Cortex of kidney (tissue), 1 donor: ENCODE data around the gene FADS6.

ENCODE experiments used
- DNase-seq: peaks from one replicate; lab custom pipeline; 2025; lab: John Stamatoyannopoulos, UW

FADS6 gene

DNA sequence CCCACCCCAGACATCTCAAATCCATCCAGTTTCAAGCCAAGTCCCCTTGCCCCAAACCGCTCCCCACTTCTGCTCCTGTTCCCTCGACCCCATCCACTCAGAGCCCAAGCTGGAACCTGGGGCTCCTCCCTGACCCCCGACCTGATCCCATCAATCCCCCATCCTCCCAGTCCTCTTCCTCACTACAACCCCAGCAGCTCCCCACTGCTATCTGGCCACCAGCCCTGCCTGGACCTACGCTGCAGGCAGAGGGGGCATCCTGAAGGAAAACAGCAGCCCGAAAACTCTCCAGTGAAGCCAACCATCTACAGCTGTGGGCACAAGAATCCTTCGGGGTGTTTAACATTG is 24.6 kb downstream of the FADS6 start:
- no peak for DNase-seq

DNA sequence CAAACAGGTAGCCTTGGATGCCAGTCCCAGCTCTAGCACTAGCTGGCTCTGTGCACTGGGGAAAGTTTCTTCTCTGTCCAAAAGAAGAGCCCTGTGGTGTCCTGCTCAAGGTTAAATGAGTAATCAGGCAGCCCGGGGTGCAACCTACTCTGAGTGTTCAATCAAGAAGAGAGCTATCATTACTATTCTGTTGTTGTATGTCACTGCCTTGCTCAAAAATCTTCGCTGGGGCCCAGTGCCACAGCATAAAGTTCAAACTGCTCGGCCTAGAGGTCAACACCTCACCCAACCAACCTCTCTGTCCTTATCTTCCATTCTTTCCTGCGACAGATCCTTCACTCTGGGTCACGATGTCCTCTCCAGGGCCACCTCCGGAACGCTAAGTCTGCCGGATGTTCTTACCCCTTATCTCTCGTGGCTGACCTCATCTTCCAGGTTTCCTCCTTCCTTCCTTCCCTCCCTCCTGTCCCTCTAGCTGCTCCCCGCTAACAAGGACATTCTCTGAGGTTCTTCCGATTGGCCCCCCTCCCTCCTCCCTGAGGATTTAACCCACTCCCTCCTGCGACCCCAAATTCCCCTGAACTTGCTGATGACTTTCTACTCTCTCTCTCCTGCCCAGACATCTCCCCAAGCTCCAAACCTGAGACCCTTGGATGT is 25.1 kb downstream of the FADS6 start:
- DNase-seq, result no peak

DNA sequence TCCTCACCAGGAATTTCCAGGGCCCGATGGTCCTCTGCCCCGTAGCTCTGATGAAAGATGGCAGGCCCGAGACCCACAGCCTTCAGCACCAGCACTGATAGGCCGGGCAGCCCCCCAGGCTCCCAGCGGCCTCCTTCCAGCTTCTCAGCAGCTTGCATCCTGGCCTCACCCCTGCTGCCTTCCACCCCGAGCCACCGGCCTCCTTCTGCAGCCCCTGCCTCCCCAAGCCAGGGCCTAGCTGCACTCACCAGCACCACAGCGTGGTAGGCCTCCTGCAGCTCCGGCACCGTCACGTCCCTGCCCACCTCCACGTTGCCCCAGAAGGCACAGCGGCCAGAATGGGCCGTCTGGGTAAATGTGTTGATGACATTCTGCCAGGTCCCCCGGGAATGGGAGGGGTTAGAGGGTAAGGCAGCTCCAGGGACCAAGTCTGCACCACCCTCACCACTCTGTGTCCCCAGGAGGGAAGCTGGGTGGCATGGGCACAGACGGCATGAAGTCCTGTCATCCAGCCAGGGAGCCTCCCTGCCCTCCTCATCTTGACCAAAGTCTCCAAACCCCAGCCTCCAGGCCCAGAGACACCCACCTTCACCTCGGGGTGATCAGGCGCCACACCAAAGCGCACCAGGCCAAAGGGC is 27.1 kb downstream of the FADS6 start:
- no peak for DNase-seq

DNA sequence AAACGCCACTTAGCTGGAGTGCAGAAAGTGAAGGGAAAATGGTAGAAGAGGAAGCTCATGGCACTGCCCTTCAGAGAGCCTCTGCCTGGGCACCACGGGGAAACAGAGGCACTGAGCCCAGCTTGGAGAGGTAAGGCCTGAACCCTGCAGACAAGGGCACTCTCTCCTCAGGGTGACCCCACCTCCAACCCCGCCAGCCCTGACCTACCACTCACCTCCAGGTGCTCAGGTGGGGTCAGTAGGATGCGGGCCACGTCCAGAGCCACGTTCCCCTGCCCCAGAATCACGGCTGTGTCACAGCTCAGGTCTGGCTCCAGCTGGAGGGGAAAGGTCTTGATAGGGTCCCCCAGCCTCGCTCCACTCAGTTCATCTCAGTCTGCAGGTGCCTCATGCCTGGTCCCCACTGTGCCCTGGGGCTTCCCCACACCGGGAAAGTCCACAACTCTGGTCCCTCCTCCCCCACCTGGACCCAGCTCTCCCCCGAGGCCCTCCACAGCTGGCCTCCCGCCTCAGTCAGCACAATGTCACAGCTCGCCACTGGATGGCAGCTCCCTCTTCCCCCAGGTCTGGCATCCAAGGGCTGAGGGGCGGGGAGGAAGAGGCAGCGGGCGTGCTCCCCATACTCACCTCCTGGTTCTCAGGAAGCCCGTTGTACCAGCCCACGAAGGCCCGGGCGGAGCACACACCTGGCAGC is 27.8 kb downstream of the FADS6 start:
- DNase-seq, result no peak

DNA sequence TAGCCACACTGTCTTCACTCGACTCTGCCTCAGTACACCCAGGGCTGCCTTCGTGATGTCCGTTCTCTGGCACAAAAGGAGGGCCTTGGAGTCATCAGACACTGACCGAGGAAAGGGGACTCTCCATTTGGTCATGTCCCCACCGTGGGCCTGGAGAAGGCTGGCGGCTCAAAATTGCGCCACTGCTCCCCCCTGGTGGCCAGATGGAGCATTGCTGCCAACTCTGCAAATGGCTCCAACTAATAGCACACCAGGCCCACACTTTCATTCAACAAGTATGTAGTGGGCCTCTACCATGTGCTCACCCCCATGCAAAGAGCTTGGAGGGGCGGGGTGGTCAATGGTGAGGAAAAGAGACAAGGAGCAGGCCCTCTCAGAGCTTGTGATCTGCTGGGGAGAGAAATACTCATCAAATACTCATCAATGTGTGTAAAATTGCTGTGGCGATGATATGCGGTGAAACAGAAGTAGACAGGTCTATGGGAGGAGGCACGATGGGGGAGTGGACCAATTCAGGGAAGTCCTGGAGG is 28.5 kb downstream of the FADS6 start:
- DNase-seq, result no peak

DNA sequence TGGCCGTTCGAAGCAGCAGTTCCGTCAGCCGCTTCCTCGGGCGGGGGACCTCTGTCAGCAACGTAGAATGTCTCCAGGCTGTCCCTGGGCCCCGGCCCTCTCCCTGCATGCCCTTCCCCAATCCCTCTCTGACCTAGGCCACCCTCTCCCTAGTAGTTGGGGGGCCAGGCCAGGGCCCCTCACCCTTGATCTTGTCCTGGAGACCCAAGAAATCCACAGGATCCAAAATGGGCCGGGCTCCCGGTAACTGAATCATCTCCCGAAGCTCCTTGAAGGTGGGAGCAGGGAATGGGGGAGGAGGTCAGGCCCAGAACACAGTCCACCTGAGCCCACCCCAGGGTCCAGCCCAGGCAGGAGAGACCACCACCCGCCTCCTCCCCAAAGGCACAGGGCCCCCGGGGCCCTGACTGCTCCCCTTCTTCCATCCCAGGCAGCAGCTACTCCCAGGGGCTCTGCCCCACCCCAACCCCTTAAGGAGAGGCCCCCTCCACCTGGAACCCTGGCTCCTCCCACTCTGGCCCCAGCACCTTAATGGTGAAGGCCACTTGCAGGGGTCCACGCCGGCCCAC is 29.1 kb downstream of the FADS6 start:
- DNase-seq, result no peak

DNA sequence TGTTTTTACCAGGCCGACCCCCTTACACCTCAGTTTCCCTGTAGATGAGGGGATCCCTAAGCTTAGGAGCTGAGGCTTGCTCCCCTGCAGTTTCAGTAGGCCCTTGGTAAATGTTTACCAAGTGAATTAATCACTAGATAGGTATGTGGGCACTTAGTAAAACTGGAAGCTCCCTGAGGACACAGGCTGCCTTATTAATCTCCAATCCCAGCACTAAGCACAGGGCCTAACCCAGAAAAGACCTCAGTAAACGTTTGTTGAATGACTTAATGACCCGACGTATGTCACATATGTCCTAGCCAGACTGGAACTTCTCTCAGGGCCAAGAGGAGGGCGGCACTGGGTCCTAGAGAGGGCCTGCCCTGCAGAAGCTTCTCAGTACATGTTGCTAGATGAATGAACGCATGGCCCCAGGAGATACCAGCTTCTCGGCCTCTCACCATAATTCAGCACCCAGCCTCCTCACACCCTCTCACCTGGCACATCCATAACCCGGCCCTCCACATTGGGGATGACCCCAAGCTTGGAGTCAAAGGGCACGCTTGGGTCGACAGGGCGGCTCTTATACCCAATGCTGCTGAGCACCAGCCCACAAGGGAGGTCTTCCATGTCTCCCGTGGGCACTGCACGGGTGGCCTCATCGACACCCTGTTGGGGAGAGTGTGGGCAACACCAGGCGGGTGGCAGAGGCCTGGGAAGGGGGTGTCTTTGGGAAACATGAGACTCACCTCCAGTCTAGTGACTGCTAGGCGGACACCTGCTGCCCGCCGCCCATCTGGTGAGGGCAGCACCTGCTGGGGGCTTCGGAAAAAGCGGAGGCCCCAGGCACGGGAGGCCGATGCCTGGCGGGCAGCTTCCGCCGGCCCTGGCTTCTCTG is 29.8 kb downstream of the FADS6 start:
- no peak for DNase-seq

DNA sequence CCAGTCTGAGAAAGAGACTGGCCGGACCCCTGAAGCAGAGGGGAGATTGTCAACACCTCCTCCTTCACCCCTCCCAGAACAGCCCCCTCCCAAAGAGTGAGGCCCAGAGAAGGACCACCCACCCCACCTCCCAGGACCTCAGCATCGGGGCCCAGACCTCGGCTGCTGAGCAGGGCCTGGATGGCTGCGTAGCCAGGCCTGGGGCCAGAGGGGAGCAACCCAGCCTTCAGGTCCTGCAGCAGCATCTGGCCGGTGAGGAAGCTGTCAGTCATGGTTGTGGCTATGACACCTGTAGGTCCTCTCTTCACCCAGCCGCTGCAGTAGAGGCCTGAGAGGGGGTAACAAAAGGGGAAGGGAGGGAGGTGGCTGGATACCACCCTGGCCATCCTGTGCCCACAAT is 30.5 kb downstream of the FADS6 start:
- no peak for DNase-seq

DNA sequence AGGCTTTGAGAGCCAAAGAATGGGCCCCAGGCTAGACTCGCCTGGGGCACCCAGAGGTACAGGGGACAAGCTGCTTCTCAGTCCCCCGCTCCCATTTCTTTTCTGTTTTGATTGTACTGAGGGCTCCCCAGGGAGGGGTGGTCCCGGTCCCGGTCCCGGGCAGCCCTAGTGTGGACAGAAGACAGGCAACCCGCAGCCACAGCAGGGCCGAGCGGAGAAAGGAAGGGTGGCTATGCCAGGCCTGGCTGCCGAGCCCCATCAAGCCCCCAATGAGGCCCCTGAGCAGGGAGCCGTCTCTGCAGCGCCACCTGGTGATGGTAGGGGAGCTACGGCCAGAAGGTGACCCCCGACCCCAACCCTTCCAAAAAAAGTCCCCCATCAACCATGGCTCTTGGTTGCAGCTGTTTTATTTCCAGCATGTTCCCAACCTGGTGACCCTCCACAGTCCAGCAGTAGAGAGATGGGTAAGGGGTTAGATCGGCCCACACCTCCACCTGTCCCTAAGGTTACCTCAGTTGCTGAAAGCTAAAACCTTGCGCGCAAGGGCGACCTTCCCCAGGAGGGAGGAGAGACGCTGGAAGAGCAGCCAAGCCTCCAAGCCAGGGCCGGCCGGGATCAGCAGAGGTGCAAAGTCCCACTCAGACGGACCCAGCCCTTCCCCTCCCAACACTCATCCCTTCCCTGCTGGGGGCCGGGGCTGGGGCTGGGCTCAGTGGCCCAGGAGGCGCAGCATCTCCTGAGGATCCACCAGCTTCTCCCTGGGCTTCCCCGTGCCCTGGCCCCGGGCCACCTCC is 31.1 kb downstream of the FADS6 start:
- no peak for DNase-seq

DNA sequence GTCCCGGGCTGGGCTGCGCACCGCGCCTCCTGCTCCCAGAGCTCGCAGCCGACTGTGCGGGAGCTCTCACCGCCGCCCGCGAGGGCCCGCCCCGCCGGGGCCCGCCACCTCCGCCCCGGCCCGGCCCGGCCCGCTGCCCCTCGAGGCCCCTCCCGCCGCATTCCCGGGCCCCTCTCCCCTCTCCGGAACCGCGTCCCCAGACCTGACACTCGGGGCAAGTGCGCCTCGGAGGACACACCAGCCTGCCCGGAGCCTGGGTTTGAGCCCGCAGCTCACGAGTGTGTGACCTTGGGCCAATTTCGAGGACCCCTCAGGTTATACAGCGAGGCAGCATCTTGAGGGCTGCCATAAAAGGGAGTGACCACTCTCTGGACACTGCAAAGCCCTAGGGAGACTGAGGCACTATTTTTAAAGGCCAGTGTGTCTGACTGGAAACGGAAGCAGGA is 31.7 kb downstream of the FADS6 start:
- DNase-seq, result no peak

DNA sequence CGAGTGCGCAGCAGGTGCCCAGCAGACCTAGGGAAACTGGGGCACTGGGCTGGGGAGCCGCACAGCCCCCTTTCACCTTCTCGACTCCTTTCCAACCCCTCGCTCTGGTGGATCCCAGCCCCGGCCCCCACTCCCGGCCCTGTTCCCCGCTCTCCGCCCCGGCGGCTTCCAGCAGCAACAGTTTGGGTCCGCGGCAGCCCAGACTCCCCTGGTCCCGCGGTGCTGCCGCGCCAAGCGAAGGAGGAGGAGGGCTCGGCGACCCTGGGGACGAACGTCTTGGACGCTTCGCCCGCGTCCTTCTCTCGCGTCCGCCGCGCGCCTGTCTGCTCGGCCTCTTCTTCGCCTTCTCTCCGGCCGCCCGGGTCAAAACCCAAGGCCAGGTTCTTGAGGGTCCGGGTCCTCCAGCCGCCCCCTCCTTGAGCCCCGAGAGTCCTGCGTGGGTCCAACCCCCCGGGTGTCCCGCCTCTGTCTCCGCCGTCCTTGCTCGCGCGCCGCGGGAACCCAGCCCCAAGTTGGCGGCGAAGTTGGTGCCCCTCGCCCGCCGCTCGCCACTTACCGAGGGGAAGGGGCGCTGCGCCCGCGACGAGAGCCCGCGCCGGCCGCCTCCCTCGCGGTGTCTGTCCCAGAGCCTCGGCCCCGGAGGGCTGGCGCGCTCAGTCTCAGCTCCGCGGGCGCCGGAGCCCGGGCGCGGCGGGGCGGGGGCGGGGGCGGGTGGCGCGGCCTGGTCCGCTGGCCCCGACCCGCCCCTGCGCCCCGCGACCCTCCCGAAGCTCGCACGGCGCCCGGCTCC is 32.4 kb downstream of the FADS6 start:
- DNase-seq, result no peak

DNA sequence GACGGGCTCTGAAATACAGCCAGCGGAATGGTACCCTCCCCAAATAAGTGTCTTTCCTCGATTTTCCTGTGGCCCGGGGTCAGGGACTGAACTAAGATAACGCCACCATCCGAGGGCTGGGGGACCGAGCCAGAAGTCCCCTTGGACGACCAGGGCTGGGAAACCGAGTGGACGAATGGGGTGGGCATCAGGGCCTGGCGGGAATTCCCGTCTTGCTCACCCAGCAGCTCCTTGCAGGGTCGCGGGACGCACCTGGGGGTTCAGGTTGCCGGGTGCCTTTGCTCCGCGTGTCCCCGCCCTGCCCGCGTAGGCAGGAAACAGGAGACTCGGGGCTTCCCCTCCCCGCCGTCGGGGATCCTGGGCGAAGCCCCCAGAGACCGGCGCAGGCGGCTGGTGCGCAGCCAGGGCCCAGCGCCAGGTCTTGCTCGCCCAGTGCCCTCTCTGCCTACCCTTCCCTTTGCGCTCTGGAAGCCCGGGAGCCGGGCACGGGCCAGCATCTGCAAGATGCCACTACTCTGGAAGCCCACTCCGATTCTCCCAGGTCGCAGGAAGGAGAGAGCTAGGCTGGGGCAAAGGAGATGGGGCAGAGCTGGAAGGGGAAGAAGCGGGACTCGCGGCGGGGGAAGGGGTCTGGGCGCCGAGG is 33.1 kb downstream of the FADS6 start:
- DNase-seq, result no peak

DNA sequence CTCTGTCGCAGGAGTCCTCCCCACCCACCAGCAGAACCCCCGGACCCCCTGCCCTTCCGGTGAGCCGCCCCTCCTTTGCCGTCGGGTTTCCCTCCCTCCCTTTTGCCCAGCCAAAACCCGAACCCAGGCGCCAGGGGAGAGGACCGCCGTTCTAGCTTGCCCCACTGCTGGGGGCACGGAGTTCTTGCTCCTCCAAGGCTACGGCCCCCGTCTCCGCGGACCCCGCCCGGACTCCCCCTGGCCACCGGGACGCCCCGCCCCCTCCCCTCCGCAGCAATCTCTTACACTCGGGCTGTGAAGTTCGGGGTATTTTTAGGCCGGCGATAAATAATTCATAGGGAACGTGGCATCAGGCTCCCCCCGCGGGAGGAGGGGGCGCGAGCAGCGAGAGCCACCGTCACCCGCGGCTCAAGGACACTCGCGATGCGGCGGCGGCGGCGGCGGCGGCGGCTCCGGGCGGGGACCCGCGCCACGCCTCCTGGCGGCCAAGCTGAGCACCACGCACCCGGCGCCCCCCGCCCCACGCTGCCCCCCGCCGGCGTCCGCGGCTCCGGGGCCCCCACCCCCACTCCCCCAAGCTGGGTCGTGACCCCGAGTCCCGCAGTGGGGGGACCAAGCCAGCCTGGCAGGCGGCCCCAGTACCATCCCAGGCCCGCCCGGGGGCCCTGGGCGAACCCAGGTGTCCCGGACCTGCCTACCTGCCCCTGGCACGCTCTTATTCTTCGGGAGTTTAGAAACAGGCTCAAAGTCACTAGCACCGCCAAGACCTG is 33.8 kb downstream of the FADS6 start, which contains the start of gene GRIN2C:
GRIN2C (minus strand) TSS at position 427 of the 770 bp plus-strand sequence. CDS start 4,793 bp downstream, outside the sequence.
- no peak for DNase-seq

DNA sequence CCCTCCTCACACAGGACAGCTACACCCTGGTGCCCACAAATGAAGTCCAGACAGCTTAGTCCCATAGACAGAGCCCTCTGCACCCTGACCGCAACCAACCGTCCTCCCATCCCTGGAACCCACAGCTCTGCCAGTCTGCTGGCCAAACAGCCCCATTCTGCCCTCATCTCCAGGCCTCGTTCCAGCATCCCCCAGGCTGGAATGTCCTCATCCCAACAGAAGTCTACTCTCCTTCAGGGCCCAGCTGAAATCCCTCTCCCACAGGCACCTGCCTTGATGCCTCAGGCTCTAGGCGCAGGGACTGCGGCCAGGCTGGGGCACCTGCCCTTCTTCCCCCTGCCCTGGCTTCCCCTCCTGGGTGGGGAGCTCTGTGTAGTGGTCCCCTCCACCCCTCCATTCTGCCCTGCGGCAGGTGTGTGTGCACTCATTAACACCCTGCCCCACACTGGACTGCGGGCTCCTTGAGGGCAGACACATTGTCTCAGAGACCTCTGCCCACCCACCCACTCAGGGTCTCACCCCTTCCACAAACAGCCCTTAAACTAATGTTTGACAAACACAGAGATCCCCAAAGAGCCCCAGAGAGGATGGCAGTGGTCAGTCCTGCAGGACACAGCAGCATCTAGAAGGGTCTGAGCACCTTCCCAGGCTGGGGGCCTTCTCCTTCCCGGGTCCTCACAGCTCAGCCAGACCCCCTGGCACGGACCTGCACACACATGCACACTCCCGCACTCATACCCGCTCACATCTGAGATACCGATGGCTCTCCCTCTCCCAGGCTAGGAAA is 34.6 kb downstream of the FADS6 start:
- DNase-seq, result no peak

DNA sequence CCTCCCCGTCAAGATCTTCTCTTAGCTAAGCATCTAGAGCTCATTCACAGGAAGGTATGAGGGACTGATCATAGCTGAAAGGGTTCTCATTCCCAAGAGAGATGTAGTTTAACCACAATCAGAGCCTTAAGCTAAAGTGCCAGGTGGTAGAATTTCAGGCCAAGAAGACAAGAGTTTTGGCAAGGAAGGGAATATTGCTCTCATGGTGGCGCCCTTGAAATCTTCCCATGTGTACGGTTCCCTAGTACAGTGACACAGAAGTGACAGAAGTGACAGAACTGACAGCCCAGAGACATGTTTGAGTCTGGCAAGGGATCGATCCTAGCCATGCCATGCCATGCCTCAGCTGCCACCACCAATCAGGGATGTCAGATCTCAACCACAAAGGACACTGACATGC is 36.2 kb downstream of the FADS6 start:
- DNase-seq, result no peak

DNA sequence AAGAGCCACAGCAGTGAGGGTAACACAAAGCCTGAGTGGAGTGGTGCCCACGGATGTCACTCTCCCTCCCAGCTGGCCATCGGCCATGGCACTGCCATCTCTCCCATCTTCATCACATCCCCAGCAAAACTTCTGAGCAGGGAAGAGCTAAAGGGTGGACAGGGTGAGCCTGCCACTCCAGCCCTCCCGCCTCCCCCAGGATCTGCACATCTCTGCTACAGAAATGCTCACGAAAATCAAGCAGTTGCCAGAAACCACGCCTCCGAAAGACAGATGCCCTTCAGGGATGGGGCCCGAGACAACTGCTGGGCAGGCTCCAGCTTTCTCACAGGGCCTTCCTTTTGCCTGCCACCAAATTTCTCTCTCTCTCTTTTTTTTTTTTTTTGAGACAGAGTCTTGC is 37.3 kb downstream of the FADS6 start:
- DNase-seq, result no peak

DNA sequence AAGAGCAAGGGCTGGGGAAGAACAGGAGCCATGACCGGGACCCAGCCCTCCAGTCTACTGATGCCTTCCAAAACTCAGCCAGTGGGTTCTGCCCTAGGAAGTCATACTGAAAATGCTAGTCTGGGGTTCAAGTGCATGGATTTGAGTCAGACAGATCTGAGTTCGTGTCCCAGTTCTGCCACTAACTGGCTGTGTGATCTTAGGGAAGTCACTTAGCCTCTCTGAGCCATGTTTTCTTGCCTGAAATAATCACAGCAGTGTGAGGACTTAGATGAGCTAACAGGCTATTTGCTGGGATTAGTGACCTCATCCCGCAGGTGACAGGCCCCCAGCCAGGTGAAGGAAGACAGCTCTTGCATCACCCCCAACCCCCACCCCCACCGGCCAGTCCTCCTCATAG is 38.1 kb downstream of the FADS6 start:
- no peak for DNase-seq

DNA sequence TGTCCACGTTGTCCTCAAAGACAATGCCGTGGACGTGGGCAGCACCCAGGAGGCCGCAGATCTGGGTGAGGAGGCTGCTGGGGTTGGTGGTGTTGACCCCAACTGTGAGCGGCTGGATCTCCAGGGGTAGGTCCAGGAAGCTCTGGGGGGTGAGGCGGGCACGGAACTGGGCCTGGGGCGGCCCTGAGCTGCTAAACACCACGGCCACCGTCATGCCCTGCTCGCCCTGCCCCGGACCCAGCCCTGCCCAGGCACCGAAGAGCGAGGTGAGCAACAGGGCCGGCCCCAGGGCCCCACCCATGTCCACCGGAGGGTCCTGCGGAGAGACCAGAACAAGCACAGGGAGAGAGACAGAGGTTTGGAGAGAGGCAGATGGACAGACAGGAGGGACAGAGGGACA is 38.6 kb downstream of the FADS6 start:
- DNase-seq, result no peak
